Suprapubic skin (tissue), 4 donors: ENCODE measurements around the gene PTGR3. TPM values are rescaled to one million over a fixed set of nuclear protein-coding genes. Genes with fewer than 3 reads are reported as not detected.
"Not testable (repeated sequence)": the region's sequence is repeated elsewhere in the genome, so short reads cannot be mapped to it uniquely, and the experiment has no call there.

Experiments used
- DNase-seq, 2 donors: peaks; one replicate each; pipeline ENCODE4 v3.0.0-alpha.2; 2019; ENCODE audit warnings: low spot score in 2 of 2
- H3K27ac ChIP-seq: fragments of 200-600 bp; sonication (generic); one replicate; pipeline ENCODE4 v1.5.1; 2019
- H3K27me3 ChIP-seq: fragments of 200-600 bp; sonication (generic); one replicate; pipeline ENCODE4 v1.5.1; 2019
- H3K36me3 ChIP-seq: fragments of 200-600 bp; sonication (generic); one replicate; pipeline ENCODE4 v1.5.1; 2019
- H3K4me1 ChIP-seq: fragments of 200-600 bp; sonication (generic); one replicate; pipeline ENCODE4 v1.5.1; 2019
- H3K4me3 ChIP-seq: fragments of 200-600 bp; sonication (generic); one replicate; pipeline ENCODE4 v1.5.1; 2019; ENCODE audit warnings: mild to moderate bottlenecking
- H3K9me3 ChIP-seq: fragments of 200-600 bp; sonication (generic); one replicate; pipeline ENCODE4 v1.5.1; 2019
- CTCF ChIP-seq, 2 donors: fragments of 200-600 bp in 1 of 2; fragments of 450-650 bp in 1 of 2; sonication (generic) in 1 of 2; IDR thresholded peaks; one replicate each; pipeline ENCODE4 v1.5.1; 2016 to 2019; ENCODE audit warnings: antibody characterized with exemption in 2 of 2, mild to moderate bottlenecking in 1 of 2, moderate library complexity in 1 of 2
- EP300 ChIP-seq: sonication (generic); formaldehyde crosslinking; IDR thresholded peaks from one replicate; pipeline ENCODE4 v1.6.1; 2017; ENCODE audit warnings: antibody characterized with exemption
- POLR2A ChIP-seq, 2 donors: fragments of 450-650 bp; IDR thresholded peaks; one replicate each; pipeline ENCODE4 v1.6.1; 2017; ENCODE audit warnings: antibody characterized with exemption in 2 of 2, mild to moderate bottlenecking in 2 of 2, moderate library complexity in 2 of 2
- POLR2AphosphoS5 ChIP-seq, 3 donors: sonication (generic); formaldehyde crosslinking; IDR thresholded peaks; one replicate each; pipeline ENCODE4 v1.6.1; 2017; ENCODE audit warnings: antibody characterized with exemption in 3 of 3
- WGBS: methylation state at CpG from one replicate; pipeline ENCODE4 v1.1.5; 2018; 5-methylcytosine and 5-hydroxymethylcytosine counted together
- total RNA-seq, 4 donors: library from RNA; depleted of rRNA; stranded (reverse); fragments of >200 nt; gene quantifications; one replicate each; pipeline ENCODE4 v1.1.0, GENCODE V29; 2016

PTGR3 gene
- total RNA-seq, 4 donors from 2014 or later, result 14.0 to 20.4 (median 15.5) TPM

GRCh38 chr18:75192899-75193298 is 16.0 kb downstream of the PTGR3 start:
- Histone ChIP-seq H3K27me3 (no peaks in the 10 kb centered on the region), H3K4me3 (no peak overlapping the region), H3K4me1 (peaks cover 5% of the 10 kb centered on the region), H3K9me3 (no peaks in the 10 kb centered on the region), H3K27ac (no peak overlapping the region), H3K36me3 (no peaks in the 10 kb centered on the region)
- DNase-seq, result no peak
- 87% methylated on average over 7 of the region's 7 CpGs for WGBS
- TF ChIP-seq POLR2AphosphoS5 (IDR thresholded peaks at IDR 0.05) (no peak), CTCF (IDR thresholded peaks at IDR 0.05) (no peak)

GRCh38 chr18:75189696-75190095 is 19.2 kb downstream of the PTGR3 start:
- no peak for DNase-seq

GRCh38 chr18:75187702-75188101 is 21.2 kb downstream of the PTGR3 start:
- H3K27ac ChIP-seq, DNase-seq, H3K4me3 ChIP-seq, H3K4me1 ChIP-seq, H3K27me3 ChIP-seq, H3K9me3 ChIP-seq, H3K36me3 ChIP-seq: not testable (repeated sequence)
- WGBS, result 81% methylated on average over 4 of the region's 4 CpGs

More at GRCh38 chr18:75189696-75190095, 19.2 kb downstream of the PTGR3 start:
- no peaks in the 10 kb centered on the region for H3K27me3 ChIP-seq
- no peaks in the 10 kb centered on the region for H3K9me3 ChIP-seq
- no peak overlapping the region for H3K27ac ChIP-seq
- H3K4me1 ChIP-seq, result peaks cover 4% of the 10 kb centered on the region
- WGBS, result 93% methylated on average over 6 of the region's 6 CpGs
- H3K36me3 ChIP-seq, result no peaks in the 10 kb centered on the region
- H3K4me3 ChIP-seq, result no peak overlapping the region
- TF ChIP-seq EP300, result no peak
- TF ChIP-seq CTCF (IDR thresholded peaks at IDR 0.05), result no peak
- TF ChIP-seq POLR2AphosphoS5 (IDR thresholded peaks at IDR 0.05), result no peak
- no peak for TF ChIP-seq POLR2A (IDR thresholded peaks at IDR 0.05)

DNA sequence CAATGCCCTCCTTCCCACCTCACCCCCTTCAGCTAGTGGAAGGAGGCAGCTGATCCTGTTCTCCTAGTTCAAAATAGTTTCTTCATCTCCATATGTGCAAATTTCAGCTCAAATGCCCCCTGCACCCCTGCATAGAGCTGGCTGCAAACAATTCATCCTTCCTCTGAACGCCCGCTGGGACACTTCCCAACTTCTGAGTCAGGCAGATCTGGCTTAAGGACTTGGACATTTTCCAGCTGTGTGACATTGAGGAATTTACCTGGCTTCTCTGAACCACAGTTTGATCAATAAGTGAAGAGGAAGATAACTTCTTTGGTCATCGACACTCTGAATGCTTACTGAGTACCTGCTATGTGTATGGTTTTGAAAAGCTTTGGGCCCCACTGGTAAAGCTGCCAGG is 23.5 kb downstream of the PTGR3 start:
- TF ChIP-seq POLR2AphosphoS5 (IDR thresholded peaks at IDR 0.05), result no peak
- no peak for TF ChIP-seq POLR2A (IDR thresholded peaks at IDR 0.05)
- no peak for TF ChIP-seq CTCF (IDR thresholded peaks at IDR 0.05)
- Histone ChIP-seq H3K36me3 (no peaks in the 10 kb centered on the region), H3K27ac (no peak overlapping the region), H3K4me1 (peaks cover 4% of the 10 kb centered on the region), H3K9me3 (no peaks in the 10 kb centered on the region), H3K4me3 (no peak overlapping the region), H3K27me3 (no peaks in the 10 kb centered on the region)
- WGBS, result 70% methylated on average over 3 of the region's 3 CpGs
- no peak for DNase-seq

GRCh38 chr18:75183973-75184493 is 24.9 kb downstream of the PTGR3 start:
- 93% methylated on average over 12 of the region's 14 CpGs for WGBS
- no peaks in the 10 kb centered on the region for H3K36me3 ChIP-seq
- no peaks in the 10 kb centered on the region for H3K27me3 ChIP-seq
- TF ChIP-seq CTCF (IDR thresholded peaks at IDR 0.05) (no peak), POLR2AphosphoS5 (IDR thresholded peaks at IDR 0.05) (no peak), EP300 (no peak), POLR2A (IDR thresholded peaks at IDR 0.05) (no peak)
- peaks cover 4% of the 10 kb centered on the region for H3K4me1 ChIP-seq
- H3K27ac ChIP-seq, result no peak overlapping the region
- no peak for DNase-seq
- H3K9me3 ChIP-seq, result no peaks in the 10 kb centered on the region
- no peak overlapping the region for H3K4me3 ChIP-seq

DNA sequence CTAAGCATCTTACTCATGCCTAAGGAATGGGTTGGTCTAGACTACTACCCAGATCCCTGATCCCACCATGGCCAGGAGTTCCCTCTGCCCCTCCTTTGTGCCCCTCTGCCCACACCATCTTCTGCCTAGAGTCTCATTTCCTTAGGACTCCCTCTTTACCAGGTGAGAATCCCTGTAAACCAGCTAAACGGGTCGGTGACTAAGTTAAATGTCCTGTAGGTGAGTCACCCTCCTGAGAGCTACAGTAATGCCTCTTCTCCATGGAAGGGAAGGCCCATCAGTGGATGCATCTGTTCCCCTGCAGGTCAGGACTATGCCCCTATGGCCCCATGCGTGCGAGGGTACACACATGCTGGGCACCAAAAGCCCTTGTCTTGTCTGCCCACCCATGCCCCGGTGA is 25.4 kb downstream of the PTGR3 start:
- DNase-seq, result no peak
- Histone ChIP-seq H3K36me3 (no peaks in the 10 kb centered on the region), H3K27ac (no peak overlapping the region), H3K27me3 (no peaks in the 10 kb centered on the region), H3K4me1 (peaks cover 4% of the 10 kb centered on the region), H3K9me3 (no peaks in the 10 kb centered on the region), H3K4me3 (no peak overlapping the region)
- no peak for TF ChIP-seq CTCF (IDR thresholded peaks at IDR 0.05)
- no peak for TF ChIP-seq POLR2AphosphoS5 (IDR thresholded peaks at IDR 0.05)
- no peak for TF ChIP-seq POLR2A (IDR thresholded peaks at IDR 0.05)
- TF ChIP-seq EP300, result no peak
- 85% methylated on average over 5 of the region's 5 CpGs for WGBS
